HEK293T (cell line): ENCODE data around the gene ARHGEF26.

Experiments used
- ARNT ChIP-seq: fragments of 450-650 bp; IDR thresholded peaks from 2 replicates; pipeline ENCODE4 v1.6.1; 2017; ENCODE audit warnings: mild to moderate bottlenecking
- BHLHE40 ChIP-seq: fragments of 450-650 bp; IDR thresholded peaks from 2 replicates; pipeline ENCODE4 v1.6.1; 2016; ENCODE audit warnings: mild to moderate bottlenecking, moderate library complexity, borderline replicate concordance
- CTBP1 ChIP-seq: fragments of 450-650 bp; IDR thresholded peaks from 2 replicates; pipeline ENCODE4 v1.6.1; 2016; ENCODE audit warnings: borderline replicate concordance
- FOXA1 ChIP-seq: fragments of 450-650 bp; IDR thresholded peaks from 2 replicates; pipeline ENCODE4 v1.6.1; 2016; ENCODE audit warnings: mild to moderate bottlenecking
- FOXK2 ChIP-seq: fragments of 450-650 bp; IDR thresholded peaks from 2 replicates; pipeline ENCODE4 v1.6.1; 2016; ENCODE audit warnings: mild to moderate bottlenecking
- HDGF ChIP-seq: fragments of 450-650 bp; IDR thresholded peaks from 2 replicates; pipeline ENCODE4 v1.6.1; 2017; ENCODE audit warnings: antibody characterized with exemption, borderline replicate concordance
- L3MBTL2 ChIP-seq: fragments of 450-650 bp; conservative IDR thresholded peaks from 2 replicates; pipeline ENCODE4 v1.6.1; 2016; ENCODE audit warnings: mild to moderate bottlenecking
- LEF1 ChIP-seq: fragments of 450-650 bp; IDR thresholded peaks from 2 replicates; pipeline ENCODE4 v1.6.1; 2017; ENCODE audit warnings: mild to moderate bottlenecking, borderline replicate concordance
- PKNOX1 ChIP-seq: fragments of 450-650 bp; IDR thresholded peaks from 2 replicates; pipeline ENCODE4 v1.6.1; 2016
- SP1 ChIP-seq: fragments of 450-650 bp; IDR thresholded peaks from 2 replicates; pipeline ENCODE4 v1.6.1; 2017
- SUZ12 ChIP-seq: fragments of 450-650 bp; IDR thresholded peaks from 2 replicates; pipeline ENCODE4 v1.6.1; 2016; ENCODE audit warnings: mild to moderate bottlenecking
- TARDBP ChIP-seq: fragments of 450-650 bp; IDR thresholded peaks from 2 replicates; pipeline ENCODE4 v1.6.1; 2016
- ZNF384 ChIP-seq: fragments of 450-650 bp; IDR thresholded peaks from 2 replicates; pipeline ENCODE4 v1.6.1; 2016

- no peak for TF ChIP-seq FOXK2
- TF ChIP-seq BHLHE40, result no peak
- no peak for TF ChIP-seq SP1
- no peak for TF ChIP-seq TARDBP
- TF ChIP-seq SUZ12, result no peak
- no peak for TF ChIP-seq ARNT
- TF ChIP-seq LEF1, result no peak
- no peak for TF ChIP-seq FOXA1
- no peak for TF ChIP-seq HDGF
- TF ChIP-seq ZNF384, result no peak
- no peak for TF ChIP-seq PKNOX1
- TF ChIP-seq L3MBTL2, result no peak
- TF ChIP-seq CTBP1, result no peak
Observed at GRCh38 chr3:154220462-154220861, 99.3 kb downstream of the ARHGEF26 start.
